SK-N-SH (cell line): Measurements from ENCODE around the gene PHC2. TPM values are rescaled to one million over a fixed set of nuclear protein-coding genes. Genes with fewer than 3 reads are reported as not detected.
A peak's percentile ranks its signal among the peaks of the same experiment; 100 is the strongest.

Source experiments
- CTCF ChIA-PET: fragments of 300-600, 350-600 bp; formaldehyde crosslinking; extraction: SDS; loops from one replicate; lab custom pipeline; 2021; lab: Yijun Ruan, JAX
- POLR2A ChIA-PET: fragments of 350-600 bp; sonication (Branson Sonifier 250); formaldehyde crosslinking; extraction: SDS; loops from one replicate; lab custom pipeline; 2020; ENCODE audit warnings: antibody characterized with exemption, inconsistent platforms; lab: Yijun Ruan, JAX
- DNase-seq: peaks from one replicate; pipeline ENCODE4 v3.0.0; 2012
- H2AFZ ChIP-seq: fragments of 200-600 bp; sonication (generic); 2 replicates; pipeline ENCODE4 v1.8.1; 2016; ENCODE audit warnings: antibody characterized with exemption, mild to moderate bottlenecking, low read depth
- H3F3A ChIP-seq: fragments of 200-600 bp; sonication (generic); replicated peaks from 2 replicates; pipeline ENCODE3; 2016; ENCODE audit warnings: antibody characterized with exemption, mild to moderate bottlenecking; ENCODE audit not compliant: insufficient read depth
- H3K27ac ChIP-seq, 2 experiments: fragments of 200-500 bp in 1 of 2; fragments of 200-600 bp in 1 of 2; sonication (Bioruptor generic) in 1 of 2; sonication (generic), shearing (Covaris generic) in 1 of 2; 2 replicates each; pipeline versions ENCODE4 v1.5.1 to v1.6.1; 2014 to 2016; ENCODE audit warnings: low read depth in 2 of 2, inconsistent platforms in 1 of 2, low read length in 1 of 2, mild to moderate bottlenecking in 1 of 2, mixed read lengths in 1 of 2
- H3K27me3 ChIP-seq: fragments of 200-600 bp; sonication (generic), shearing (Covaris generic); 2 replicates; pipeline ENCODE4 v1.6.1; 2016; ENCODE audit warnings: mixed run types; ENCODE audit not compliant: insufficient read depth
- H3K36me3 ChIP-seq, 2 experiments: fragments of 200-500 bp in 1 of 2; fragments of 200-600 bp in 1 of 2; sonication (Bioruptor generic) in 1 of 2; sonication (generic) in 1 of 2; replicated peaks in 1 of 2; 2 replicates each; pipeline versions ENCODE3 to v1.5.1; 2014 to 2016; ENCODE audit warnings: low read length in 1 of 2, mild to moderate bottlenecking in 1 of 2; ENCODE audit not compliant: insufficient read depth in 2 of 2, control insufficient read depth in 1 of 2
- H3K4me1 ChIP-seq, 2 experiments: fragments of 200-500 bp in 1 of 2; fragments of 200-600 bp in 1 of 2; sonication (Bioruptor generic) in 1 of 2; sonication (generic), shearing (Covaris generic) in 1 of 2; 2 replicates each; pipeline versions ENCODE4 v1.5.1 to v1.6.1; 2014 to 2016; ENCODE audit warnings: low read depth in 1 of 2, low read length in 1 of 2, mixed run types in 1 of 2; ENCODE audit not compliant: insufficient read depth in 2 of 2, control insufficient read depth in 1 of 2
- H3K4me2 ChIP-seq: fragments of 200-600 bp; sonication (generic), shearing (Covaris generic); 2 replicates; pipeline ENCODE4 v1.6.1; 2017; ENCODE audit warnings: mixed run types
- H3K4me3 ChIP-seq, 2 experiments: fragments of 200-500 bp in 1 of 2; fragments of 200-600 bp in 1 of 2; sonication (Bioruptor generic) in 1 of 2; sonication (generic), shearing (Covaris generic) in 1 of 2; 2 replicates each; pipeline versions ENCODE4 v1.5.1 to v1.8.1; 2014 to 2016; ENCODE audit warnings: low read depth in 2 of 2, inconsistent platforms in 1 of 2, low read length in 1 of 2, mild to moderate bottlenecking in 1 of 2, mixed read lengths in 1 of 2, moderate library complexity in 1 of 2
- H3K79me2 ChIP-seq: fragments of 200-600 bp; sonication (generic); 2 replicates; pipeline ENCODE4 v1.8.1; 2017; ENCODE audit warnings: mild to moderate bottlenecking; ENCODE audit not compliant: insufficient read depth
- H3K9ac ChIP-seq: fragments of 200-600 bp; sonication (generic); 2 replicates; pipeline ENCODE4 v1.6.1; 2017; ENCODE audit warnings: mixed run types
- H3K9me2 ChIP-seq: fragments of 200-600 bp; sonication (generic); 2 replicates; pipeline ENCODE4 v1.6.1; 2017; ENCODE audit warnings: mixed run types
- H3K9me3 ChIP-seq: fragments of 200-600 bp; sonication (generic); 2 replicates; pipeline ENCODE4 v1.6.1; 2017; ENCODE audit warnings: mixed run types, mild to moderate bottlenecking, moderate library complexity
- H4K20me1 ChIP-seq: fragments of 200-600 bp; sonication (generic); 2 replicates; pipeline ENCODE4 v1.6.1; 2017; ENCODE audit warnings: mild to moderate bottlenecking, mixed run types; ENCODE audit not compliant: insufficient read depth
- ELF1 ChIP-seq: IDR thresholded peaks from 2 replicates; pipeline ENCODE4 v1.4.0; 2012
- EZH2phosphoT487 ChIP-seq: fragments of 200-600 bp; sonication (generic); IDR thresholded peaks from 2 replicates; pipeline ENCODE4 v1.6.1; 2017; ENCODE audit warnings: low read depth, mixed run types, mild to moderate bottlenecking, antibody characterized with exemption, moderate library complexity, borderline replicate concordance
- FOSL2 ChIP-seq: IDR thresholded peaks from 2 replicates; pipeline ENCODE4 v1.4.0; 2012; ENCODE audit warnings: low read depth, mild to moderate bottlenecking, moderate library complexity, borderline replicate concordance
- FOXJ3 ChIP-seq: sonication (generic); formaldehyde crosslinking; IDR thresholded peaks from 2 replicates; pipeline ENCODE4 v1.5.1; 2020; ENCODE audit warnings: mild to moderate bottlenecking, missing genetic modification reagents
- FOXM1 ChIP-seq: IDR thresholded peaks from 2 replicates; pipeline ENCODE4 v1.4.0; 2012; ENCODE audit warnings: low read depth, mild to moderate bottlenecking
- GABPA ChIP-seq: IDR thresholded peaks from 2 replicates; pipeline ENCODE4 v1.4.0; 2012; ENCODE audit warnings: low read depth, mild to moderate bottlenecking
- JUND ChIP-seq: IDR thresholded peaks from 2 replicates; pipeline ENCODE4 v1.4.0; 2012
- NRF1 ChIP-seq: IDR thresholded peaks from 2 replicates; pipeline ENCODE4 v1.6.1; 2012; ENCODE audit warnings: low read depth, mild to moderate bottlenecking, low read length
- PBX3 ChIP-seq: IDR thresholded peaks from 2 replicates; pipeline ENCODE4; 2012
- POLR2AphosphoS5 ChIP-seq: IDR thresholded peaks from 2 replicates; pipeline ENCODE4 v1.6.1; 2012; ENCODE audit warnings: low read depth, low read length
- RAD21 ChIP-seq: IDR thresholded peaks from 2 replicates; pipeline ENCODE4 v1.6.1; 2012; ENCODE audit warnings: mild to moderate bottlenecking, low read length
- RFX5 ChIP-seq: IDR thresholded peaks from 2 replicates; pipeline ENCODE4 v1.6.1; 2012; ENCODE audit warnings: mild to moderate bottlenecking, improper control_type of control experiment, low read length
- SIN3A ChIP-seq: IDR thresholded peaks from 2 replicates; pipeline ENCODE4 v1.6.1; 2012; ENCODE audit warnings: low read depth, mild to moderate bottlenecking, low read length, moderate library complexity, borderline replicate concordance
- TEAD4 ChIP-seq: IDR thresholded peaks from 2 replicates; pipeline ENCODE4 v1.4.0; 2012; ENCODE audit warnings: mild to moderate bottlenecking, borderline replicate concordance; ENCODE audit not compliant: insufficient read depth
- USF2 ChIP-seq: fragments of 150-350 bp; IDR thresholded peaks from 2 replicates; pipeline ENCODE4 v1.6.1; 2017; ENCODE audit warnings: antibody characterized with exemption, low read length, low read depth, borderline replicate concordance
- WGBS: methylation state at CpG from one replicate; pipeline ENCODE4 v1.1.6; 2017; ENCODE audit warnings: low lambda C conversion rate; 5-methylcytosine and 5-hydroxymethylcytosine counted together
- polyA plus RNA-seq, 3 experiments: library from polyadenylated mRNA; depleted of rRNA; stranded (reverse); fragments of >200 nt; gene quantifications; 2 replicates each; pipeline ENCODE4 v1.2.3, GENCODE V29; 2012
- TF ChIP-seq, protein P1 (sequence below): fragments of 150-350 bp; IDR thresholded peaks from 2 replicates; pipeline ENCODE4 v1.6.1; 2016; ENCODE audit warnings: mild to moderate bottlenecking, low read depth, low read length
- TF ChIP-seq, protein P2 (sequence below): IDR thresholded peaks from 2 replicates; pipeline ENCODE4 v1.4.0; 2012; ENCODE audit warnings: low read depth
- TF ChIP-seq, protein P3 (sequence below): IDR thresholded peaks from 2 replicates; pipeline ENCODE4 v1.6.1; 2012; ENCODE audit warnings: mild to moderate bottlenecking, low read depth, low read length, moderate library complexity

PHC2 gene
- polyA plus RNA-seq, 1 of the 3 experiments (the other 2 are of a cell fraction) = 98.7 TPM

DNA sequence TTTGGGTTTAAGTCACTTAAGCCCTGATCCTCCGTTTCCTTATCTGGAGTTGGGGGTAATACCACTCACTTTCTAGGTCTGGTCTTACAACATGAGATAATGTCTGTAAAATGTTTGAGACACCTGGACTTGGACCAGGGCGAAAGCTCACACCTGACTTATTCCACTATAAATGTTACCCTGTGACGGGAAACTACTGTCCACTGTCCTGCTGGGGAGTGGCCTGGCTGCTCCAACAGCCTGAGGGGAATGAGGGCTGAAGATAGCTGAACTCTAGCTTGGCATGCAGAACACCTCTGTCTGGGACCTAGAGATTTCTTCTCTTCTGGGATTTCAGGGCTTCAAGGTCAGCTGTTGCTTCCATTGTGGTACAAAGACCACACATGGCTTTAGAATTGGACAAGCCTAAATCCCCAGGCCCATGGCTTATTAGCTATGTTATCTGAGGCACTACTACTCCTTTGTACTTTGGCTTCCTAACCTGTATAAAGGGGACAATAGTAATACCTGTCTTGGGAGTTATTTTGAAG lies 100.5 kb downstream of the PHC2 start:
- TF ChIP-seq PBX3 (no peak), ELF1 (no peak), GABPA (no peak), SIN3A (no peak), NRF1 (no peak), FOSL2 (no peak), RAD21 (no peak), POLR2AphosphoS5 (no peak), FOXJ3 (CRISPR knock-in tag) (no peak), EZH2phosphoT487 (no peak), JUND (no peak), RFX5 (no peak), USF2 (no peak), TEAD4 (no peak), FOXM1 (no peak)
- TF ChIP-seq, protein P1, sequence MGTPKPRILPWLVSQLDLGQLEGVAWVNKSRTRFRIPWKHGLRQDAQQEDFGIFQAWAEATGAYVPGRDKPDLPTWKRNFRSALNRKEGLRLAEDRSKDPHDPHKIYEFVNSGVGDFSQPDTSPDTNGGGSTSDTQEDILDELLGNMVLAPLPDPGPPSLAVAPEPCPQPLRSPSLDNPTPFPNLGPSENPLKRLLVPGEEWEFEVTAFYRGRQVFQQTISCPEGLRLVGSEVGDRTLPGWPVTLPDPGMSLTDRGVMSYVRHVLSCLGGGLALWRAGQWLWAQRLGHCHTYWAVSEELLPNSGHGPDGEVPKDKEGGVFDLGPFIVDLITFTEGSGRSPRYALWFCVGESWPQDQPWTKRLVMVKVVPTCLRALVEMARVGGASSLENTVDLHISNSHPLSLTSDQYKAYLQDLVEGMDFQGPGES = no peak
- TF ChIP-seq, protein P2, sequence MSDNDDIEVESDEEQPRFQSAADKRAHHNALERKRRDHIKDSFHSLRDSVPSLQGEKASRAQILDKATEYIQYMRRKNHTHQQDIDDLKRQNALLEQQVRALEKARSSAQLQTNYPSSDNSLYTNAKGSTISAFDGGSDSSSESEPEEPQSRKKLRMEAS = no peak
- TF ChIP-seq, protein P3, sequence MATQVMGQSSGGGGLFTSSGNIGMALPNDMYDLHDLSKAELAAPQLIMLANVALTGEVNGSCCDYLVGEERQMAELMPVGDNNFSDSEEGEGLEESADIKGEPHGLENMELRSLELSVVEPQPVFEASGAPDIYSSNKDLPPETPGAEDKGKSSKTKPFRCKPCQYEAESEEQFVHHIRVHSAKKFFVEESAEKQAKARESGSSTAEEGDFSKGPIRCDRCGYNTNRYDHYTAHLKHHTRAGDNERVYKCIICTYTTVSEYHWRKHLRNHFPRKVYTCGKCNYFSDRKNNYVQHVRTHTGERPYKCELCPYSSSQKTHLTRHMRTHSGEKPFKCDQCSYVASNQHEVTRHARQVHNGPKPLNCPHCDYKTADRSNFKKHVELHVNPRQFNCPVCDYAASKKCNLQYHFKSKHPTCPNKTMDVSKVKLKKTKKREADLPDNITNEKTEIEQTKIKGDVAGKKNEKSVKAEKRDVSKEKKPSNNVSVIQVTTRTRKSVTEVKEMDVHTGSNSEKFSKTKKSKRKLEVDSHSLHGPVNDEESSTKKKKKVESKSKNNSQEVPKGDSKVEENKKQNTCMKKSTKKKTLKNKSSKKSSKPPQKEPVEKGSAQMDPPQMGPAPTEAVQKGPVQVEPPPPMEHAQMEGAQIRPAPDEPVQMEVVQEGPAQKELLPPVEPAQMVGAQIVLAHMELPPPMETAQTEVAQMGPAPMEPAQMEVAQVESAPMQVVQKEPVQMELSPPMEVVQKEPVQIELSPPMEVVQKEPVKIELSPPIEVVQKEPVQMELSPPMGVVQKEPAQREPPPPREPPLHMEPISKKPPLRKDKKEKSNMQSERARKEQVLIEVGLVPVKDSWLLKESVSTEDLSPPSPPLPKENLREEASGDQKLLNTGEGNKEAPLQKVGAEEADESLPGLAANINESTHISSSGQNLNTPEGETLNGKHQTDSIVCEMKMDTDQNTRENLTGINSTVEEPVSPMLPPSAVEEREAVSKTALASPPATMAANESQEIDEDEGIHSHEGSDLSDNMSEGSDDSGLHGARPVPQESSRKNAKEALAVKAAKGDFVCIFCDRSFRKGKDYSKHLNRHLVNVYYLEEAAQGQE = no peak
- Histone ChIP-seq H3K79me2 (peaks cover 79% of the 10 kb centered on the region), H3K27me3 (no peaks in the 10 kb centered on the region), H3K36me3 (peaks cover 90 to 95% of the 10 kb centered on the region in 2 experiments), H3F3A (peaks cover 37% of the 10 kb centered on the region), H3K4me3 (no peak overlapping the region), H3K9me2 (no peaks in the 10 kb centered on the region), H3K4me1 (peaks cover 17 to 33% of the 10 kb centered on the region in 2 experiments; a peak in 3 of 4 replicates), H3K4me2 (no peak overlapping the region), H3K27ac (peak overlapping the region in 1 of 2 experiments; percentile 2; a peak in 1 of 4 replicates), H4K20me1 (peaks cover 98% of the 10 kb centered on the region), H2AFZ (no peak overlapping the region), H3K9ac (no peak overlapping the region), H3K9me3 (no peaks in the 10 kb centered on the region)
- no peak for DNase-seq
- ChIA-PET CTCF (interaction anchor here (1.5 kb wide), 1 partner anchor 141 kb away, joined by 4 read pairs; no protein-coding TSS in a partner anchor), POLR2A (no interaction called here)
- 97% methylated on average over 3 of the region's 3 CpGs for WGBS
